SIG-M5 (cell line): ENCODE data around the gene LRP2BP.
"Not testable (repeated sequence)": the region's sequence is repeated elsewhere in the genome, so short reads cannot be mapped to it uniquely, and the experiment has no call there.

ENCODE experiments used
- DNase-seq: peaks from one replicate; lab custom pipeline; 2025; lab: John Stamatoyannopoulos, UW

LRP2BP gene

GRCh38 chr4:185361872-185362271 is 33.9 kb downstream of the LRP2BP start:
- DNase-seq: no peak

DNA sequence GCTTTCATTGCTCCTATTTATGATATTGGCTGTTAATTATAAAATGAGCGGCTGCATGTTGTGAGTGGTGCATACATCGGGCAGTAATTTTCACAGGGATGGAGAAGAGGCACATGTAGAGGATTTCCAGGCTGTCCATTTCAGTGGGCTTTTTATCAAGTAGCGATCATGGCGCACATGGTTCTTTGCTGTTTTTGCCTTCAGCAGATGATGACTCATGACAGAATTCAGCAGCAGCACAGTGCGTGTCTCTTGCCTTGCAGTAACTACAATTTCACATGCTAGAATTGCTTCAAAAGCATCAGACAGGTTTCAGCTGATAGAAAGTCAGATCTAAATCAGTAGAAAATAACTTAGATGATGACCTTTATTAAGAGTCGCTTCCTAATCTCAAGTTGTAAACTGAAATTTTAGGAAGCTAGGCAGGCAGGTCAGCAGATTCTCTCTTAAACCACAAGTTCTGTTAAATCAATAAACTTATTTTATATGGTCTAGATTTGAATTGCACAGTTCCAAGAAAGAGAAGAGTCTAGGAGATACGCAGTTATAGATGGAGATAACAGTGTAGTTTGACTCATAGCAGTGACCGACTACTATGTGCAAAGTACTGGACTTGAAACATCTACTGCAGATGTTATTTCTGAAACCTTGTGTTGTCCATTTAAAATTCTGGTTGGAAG is 35.8 kb downstream of the LRP2BP start:
- no peak for DNase-seq

DNA sequence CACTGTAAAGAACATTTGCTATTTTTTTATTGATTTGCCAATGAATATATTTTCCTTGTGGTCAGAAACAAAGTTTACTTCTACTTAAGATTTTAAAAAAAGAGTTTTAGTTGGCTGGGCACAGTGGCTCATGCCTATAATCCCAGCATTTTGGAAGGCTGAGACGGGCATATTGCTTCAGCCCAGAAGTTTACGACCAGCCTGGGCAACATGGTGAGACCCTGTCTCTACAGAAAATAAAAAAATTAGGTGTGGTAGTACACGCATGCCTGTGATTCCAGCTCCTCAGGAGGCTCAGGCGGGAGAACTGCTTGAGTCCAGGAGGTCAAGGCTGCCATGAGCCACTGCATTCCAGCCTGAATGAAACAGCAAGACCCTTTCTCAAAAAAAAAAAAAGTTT is 36.8 kb downstream of the LRP2BP start:
- DNase-seq: no peak

DNA sequence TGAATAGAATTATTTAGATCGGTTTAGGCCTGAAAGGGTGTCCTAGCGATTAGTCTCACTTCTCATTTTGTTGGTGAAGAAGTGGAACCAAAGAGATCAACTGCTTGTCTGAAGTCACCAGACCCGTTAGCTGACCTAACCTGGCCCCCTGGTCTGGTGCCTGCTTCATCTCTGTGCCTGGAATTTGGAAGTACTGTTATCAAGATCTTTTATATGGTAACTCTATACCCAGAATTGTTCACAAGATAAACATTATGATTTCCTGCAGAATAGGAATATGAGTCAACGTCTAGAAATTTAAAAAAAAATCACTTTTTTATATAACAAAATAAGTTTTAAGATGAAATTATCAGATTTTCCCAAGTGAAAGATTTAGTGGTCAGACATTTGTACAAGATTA is 37.2 kb downstream of the LRP2BP start:
- no peak for DNase-seq

DNA sequence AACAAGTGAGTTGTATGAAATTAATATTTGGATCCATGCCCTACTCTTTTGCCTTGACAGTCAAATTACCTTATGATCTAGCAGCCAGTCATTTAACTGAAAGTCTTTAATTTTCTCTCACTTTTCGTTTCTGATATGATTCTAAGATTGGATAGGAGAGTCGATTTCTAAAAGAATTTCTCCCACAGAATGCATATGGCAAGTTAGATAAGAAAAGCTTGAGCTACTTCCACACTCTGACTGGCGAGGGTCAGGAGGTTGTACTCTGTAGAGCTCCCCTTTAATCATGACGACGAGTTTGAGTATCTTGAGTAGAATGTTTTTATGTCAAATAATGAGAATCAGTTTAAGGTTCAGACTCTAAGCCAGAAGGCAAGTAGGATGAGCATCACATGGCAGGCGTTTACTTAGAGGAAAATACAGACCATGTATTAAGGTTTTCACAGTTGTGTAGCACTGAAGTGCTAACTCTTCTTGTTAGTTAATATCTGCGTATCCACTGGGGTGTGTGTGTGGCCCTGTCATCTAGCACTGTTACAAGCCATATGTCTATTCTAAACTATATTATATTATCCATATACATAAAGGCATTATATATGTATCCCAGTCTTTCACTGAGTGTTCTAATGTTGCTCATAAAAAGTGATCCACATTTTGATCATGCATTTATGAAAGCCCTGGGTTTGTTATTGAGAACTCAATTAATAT is 37.8 kb downstream of the LRP2BP start:
- DNase-seq: no peak

DNA sequence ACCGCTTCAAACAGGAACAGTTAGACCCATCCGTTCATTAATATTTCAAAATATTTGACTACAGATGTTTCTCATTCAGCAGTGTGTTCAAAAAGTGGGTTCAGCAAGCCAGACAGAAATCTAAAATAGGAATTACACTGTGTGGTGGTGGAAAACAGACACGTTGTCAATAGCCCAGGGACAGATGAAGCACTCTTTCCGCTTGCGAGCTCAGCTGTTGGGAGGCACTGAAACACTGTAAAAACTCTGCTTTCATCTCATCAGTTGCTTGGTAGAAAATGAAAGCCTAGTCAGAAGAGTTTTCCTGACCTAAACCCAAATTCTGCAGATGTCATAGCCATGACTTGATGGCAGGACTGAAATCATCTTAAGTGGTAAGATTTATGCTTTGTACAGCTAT is 38.5 kb downstream of the LRP2BP start:
- DNase-seq: no peak

DNA sequence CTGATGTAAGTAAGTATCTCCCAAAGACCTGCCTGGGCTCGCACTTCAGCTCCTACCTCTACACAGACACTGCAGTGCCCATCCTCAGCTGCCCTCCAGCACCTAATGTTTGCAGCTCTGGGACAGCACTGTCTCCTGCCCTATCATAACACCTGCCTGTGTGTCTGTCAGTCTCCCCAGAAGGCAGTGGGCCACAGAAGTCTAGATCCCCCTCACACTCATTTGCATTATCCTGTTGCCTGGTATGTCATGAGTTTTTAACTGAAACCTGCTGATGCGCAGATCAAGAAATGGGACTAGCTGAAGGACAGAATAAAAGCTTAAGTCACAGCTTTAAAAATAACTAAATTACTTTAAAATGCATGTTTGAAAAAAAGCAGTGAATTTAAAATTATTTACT is 43.0 kb downstream of the LRP2BP start:
- no peak for DNase-seq

DNA sequence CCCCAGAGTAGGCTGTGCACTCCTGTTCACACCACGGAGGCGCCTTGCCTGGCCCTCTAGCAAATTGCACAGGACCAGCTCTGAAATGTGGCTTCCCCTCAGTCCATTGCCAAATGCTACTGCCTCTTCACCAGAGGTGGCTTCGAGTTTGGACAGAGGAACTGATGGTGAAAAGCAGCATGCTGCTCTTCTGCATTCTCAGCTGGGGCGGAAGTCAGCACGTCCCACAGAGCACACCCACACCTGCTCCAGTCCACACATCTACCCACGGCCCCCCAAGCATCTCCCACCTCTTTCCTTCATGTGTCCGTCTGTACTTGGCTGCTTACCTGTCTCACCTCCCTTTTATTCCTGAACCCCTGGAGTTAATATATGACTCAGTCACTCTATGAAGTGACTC is 43.5 kb downstream of the LRP2BP start:
- no peak for DNase-seq

- DNase-seq: no peak
Measured at GRCh38 chr4:185351691-185352090, 44.0 kb downstream of the LRP2BP start.

- no peak for DNase-seq
Measured at GRCh38 chr4:185346975-185347601, 48.6 kb downstream of the LRP2BP start.

DNA sequence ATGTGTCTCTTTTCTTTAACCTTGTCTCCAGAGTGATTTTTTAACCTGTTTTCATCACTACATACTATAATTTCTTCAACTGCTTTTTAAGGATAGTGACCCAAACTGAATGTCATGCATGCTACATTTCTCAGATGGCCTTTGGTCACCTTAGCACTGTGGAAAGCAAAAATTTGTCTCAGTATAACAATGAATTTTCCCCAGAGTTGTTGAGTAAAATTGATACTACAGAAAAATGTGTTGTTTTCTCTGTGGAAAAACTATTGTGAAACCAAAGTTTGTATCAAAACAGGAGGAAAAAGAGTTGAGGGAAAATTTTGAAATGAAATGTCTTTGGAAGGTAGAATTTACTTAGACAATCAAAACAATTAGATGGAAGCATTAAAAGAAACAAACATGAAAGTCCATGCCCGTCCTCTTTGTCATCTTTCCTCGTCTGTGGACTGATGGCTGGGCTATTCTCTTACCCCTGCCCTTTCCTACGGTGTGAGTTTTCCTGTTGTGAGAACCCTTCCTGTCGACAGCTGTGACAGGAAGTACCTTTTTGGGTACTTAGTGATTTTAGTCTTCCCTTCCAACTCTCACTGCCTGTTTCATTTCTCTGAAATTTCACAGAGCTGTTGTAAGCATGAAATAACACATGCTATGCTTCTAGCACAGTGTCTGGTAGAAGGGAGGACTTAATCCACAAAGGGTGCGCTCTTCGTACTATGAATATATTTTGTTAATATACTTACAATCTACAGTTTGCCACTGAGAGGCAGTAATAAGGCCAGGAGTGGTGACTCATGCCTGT is 50.8 kb downstream of the LRP2BP start:
- DNase-seq: no peak

DNA sequence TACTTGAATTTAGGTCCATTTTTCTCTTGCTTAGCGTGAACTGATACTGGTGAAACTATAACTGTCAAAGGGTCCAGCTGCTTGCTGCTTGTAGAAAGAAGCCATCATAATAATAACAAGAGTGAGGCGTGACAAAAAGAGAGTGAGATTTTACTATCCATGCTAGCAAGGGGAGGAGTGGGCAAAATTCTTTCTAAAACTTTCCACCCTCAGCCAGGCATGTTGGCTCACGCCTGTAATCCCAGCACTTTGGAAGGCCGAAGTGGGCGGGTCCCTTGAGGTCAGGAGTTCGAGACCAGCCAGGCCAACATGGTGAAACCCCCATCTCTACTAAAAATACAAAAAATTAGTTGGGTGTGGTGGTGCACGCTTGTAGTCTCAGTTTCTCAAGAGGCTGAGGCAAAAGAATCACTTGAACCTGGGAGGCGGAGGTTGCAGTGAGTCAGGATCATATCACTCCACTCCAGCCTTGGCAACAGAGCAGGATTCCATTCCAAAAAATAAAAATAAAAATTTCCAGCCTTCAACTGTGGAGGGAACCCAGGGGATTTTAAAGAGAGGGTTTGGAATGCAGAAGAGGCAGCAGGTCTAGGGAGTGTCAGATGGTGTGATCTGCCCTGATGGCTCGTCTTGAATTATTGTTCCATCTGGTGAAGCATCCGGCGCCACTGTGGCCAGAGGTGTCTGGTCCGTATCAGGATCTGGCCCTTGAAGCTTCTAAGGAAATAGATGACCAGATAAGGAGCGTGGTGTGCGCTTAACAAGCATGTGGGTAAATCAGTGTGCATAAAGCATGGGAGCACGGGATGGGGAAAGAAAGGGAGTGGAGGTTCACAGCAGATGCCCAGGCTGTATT is 51.8 kb downstream of the LRP2BP start:
- DNase-seq: no peak

GRCh38 chr4:185341841-185342240 is 53.9 kb downstream of the LRP2BP start:
- DNase-seq: no peak

DNA sequence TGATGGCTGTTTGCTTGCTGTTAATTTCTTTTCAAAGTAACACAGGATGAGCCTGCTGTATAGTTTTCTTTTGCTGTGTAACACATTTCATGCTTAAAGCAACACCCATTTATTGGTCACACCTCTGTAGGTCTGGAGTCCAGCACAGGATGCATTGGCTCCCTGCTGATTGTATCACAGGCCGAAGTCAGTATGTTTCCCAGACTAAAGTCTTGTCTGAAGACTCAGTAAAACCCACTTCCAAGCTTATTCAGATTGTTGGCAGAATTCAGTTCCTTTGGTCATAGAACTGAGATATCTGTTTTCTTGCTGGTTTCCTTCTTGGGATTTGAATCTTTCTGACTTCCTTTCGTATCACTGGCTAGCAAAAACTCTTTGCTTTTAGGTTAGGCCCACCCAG is 54.3 kb downstream of the LRP2BP start:
- DNase-seq: no peak

- DNase-seq: no peak
Measured at GRCh38 chr4:185339941-185340340, 55.8 kb downstream of the LRP2BP start.

DNA sequence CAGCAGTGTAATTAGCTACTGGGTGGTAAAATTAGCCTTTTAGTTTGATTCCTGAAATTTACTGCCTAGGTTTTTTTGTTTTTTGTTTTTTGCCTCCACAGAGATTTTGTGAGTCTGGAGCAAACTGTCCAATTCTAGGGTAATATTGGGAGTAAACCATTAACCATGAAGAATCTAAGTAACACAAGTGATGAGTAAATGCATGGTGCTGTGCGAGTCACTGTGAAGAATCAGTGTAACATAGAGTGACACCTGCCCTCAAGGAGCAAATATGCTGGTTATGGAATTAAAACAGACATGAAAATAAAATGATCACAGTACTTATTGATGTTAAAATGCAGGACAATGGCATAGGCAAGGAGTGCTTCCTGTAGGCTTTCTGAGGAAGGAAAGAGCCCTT is 60.1 kb downstream of the LRP2BP start:
- DNase-seq: no peak

- no peak for DNase-seq
Measured at GRCh38 chr4:185334326-185334725, 61.4 kb downstream of the LRP2BP start.

DNA sequence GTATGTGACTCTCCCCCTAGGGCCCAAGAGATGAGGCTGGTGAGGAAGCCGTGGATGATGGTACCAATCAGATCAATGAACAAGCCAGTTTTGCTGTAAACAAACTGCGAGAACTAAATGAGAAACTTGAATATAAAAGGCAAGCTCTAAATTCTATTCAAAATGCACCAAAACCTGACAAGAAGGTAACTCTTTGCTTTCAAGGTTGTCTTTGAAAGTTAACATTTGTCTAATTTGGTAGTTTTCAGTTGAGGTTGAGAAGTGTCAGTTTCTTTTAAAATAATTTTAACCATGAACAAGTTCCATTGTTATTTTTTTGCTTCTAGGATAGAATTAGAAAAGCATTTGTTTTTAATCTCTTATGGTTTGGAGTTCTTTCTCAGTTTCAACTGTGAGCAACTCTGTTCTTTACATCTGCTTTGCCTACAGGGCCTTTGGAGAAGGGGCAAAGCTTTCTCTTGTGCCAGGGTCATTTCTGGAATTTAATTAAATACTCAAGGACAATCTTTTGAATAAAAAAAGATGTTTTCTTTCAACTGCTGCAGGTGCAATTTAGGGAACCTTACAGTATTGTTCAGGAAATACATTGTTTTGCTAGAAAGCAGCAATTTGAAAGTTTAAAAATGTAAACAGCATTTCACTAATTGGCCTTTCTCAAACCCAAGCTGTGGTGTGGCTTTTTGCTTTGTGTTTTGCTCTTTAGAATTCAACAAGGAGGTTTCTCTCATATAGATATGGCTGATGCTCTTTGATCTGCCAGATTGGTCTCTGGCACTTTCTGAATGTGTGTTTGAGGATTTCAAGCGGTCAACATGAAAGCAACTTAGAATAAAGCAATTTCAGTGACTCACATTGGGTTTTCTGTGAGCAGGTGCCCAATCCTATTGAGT is 62.9 kb downstream of the LRP2BP start:
- DNase-seq: no peak

DNA sequence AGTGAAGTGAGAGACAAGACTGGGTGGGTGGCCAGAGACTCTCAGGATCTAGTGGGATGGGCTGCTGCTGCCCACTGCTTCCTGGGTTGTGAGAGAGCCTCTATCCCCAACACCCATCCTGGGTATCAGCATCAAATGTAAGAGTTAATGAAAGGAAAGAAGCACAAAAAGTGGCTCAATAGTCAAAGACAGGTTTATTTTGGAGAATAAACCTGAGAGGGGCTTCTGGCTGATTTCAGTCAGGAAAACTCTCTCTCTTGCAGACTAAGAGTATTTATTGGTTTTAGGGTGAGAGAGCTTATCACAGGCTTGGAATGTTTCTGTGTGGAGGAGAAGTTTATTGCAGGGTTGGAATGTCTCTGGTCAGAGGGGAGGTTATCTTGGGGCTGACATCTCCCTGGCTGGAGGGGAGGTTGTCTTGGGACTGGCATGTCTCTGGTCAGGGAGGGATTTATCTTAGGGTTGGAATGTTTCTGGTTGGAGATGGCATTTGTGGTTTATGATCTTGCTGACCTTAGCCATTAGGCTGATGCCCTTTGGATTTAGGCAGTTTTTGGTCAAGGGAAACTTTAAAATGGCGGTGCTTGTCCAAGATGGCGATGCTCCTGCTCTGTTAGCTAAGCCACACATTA is 65.7 kb downstream of the LRP2BP start:
- not testable (repeated sequence) for DNase-seq

DNA sequence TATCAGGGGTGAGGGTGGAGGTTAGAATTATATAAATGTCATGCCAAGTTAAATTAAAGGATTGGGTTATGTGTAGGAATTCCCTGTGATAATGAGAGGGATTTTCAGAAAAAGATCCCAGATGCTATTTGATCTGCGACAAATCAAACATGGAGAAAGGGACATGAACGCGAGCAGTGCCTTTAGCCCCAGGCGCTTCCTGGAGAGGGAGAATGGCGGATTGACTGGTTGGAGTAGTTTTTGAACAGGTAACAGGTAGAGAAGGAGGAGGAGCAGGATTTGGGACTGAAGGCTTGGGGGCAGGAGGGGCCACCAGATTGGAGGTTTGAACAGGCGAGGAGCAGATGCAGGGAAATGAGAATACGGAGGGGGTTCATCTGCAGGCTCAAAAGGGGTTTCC is 67.1 kb downstream of the LRP2BP start:
- no peak for DNase-seq
